Smooth muscle cell (in vitro differentiated cells): Measurements from ENCODE around the gene SLC6A6. TPM values are rescaled to one million over a fixed set of nuclear protein-coding genes. Genes with fewer than 3 reads are reported as not detected.

Experiments
- DNase-seq: peaks from one replicate; lab custom pipeline; 2025; ENCODE audit not compliant: unreplicated experiment; lab: John Stamatoyannopoulos, UW
- H2AFZ ChIP-seq: fragments of 200-600 bp; sonication (generic); 2 replicates; pipeline ENCODE4 v1.6.0; 2016; ENCODE audit warnings: antibody characterized with exemption, low read depth, mild to moderate bottlenecking
- H3F3A ChIP-seq: fragments of 200-600 bp; sonication (generic); 2 replicates; pipeline ENCODE4 v1.6.0; 2017; ENCODE audit warnings: antibody characterized with exemption, low read depth
- H3K27ac ChIP-seq: fragments of 200-600 bp; sonication (generic); 2 replicates; pipeline ENCODE4 v1.5.1; 2016; ENCODE audit warnings: low read depth, mild to moderate bottlenecking
- H3K27me3 ChIP-seq: fragments of 200-600 bp; sonication (generic); 2 replicates; pipeline ENCODE4 v1.6.1; 2016; ENCODE audit warnings: low read depth, mild to moderate bottlenecking
- H3K36me3 ChIP-seq: fragments of 200-600 bp; sonication (generic); 2 replicates; pipeline ENCODE4 v1.5.1; 2016; ENCODE audit warnings: low read depth
- H3K4me1 ChIP-seq: fragments of 200-600 bp; sonication (generic); 2 replicates; pipeline ENCODE4 v1.5.1; 2016; ENCODE audit warnings: low read depth
- H3K4me2 ChIP-seq: fragments of 200-600 bp; sonication (generic); 2 replicates; pipeline ENCODE4 v1.6.0; 2016; ENCODE audit warnings: mild to moderate bottlenecking
- H3K4me3 ChIP-seq: fragments of 200-600 bp; sonication (generic); 2 replicates; pipeline ENCODE4 v1.5.1; 2016; ENCODE audit warnings: mild to moderate bottlenecking
- H3K79me2 ChIP-seq: fragments of 200-600 bp; sonication (generic); 2 replicates; pipeline ENCODE4 v1.6.0; 2016; ENCODE audit warnings: low read depth, mild to moderate bottlenecking
- H3K9ac ChIP-seq: fragments of 200-600 bp; sonication (generic); 2 replicates; pipeline ENCODE4 v1.6.0; 2016; ENCODE audit warnings: low read depth
- H3K9me3 ChIP-seq: fragments of 200-600 bp; sonication (generic); replicated peaks from 2 replicates; pipeline ENCODE4 v1.5.1; 2016; ENCODE audit warnings: low read depth
- H4K20me1 ChIP-seq: fragments of 200-600 bp; sonication (generic); 2 replicates; pipeline ENCODE4 v1.6.0; 2016; ENCODE audit warnings: low read depth
- WGBS: methylation state at CpG from one replicate; pipeline ENCODE4 v1.1.7; 2016; ENCODE audit warnings: low lambda C conversion rate; 5-methylcytosine and 5-hydroxymethylcytosine counted together
- polyA plus RNA-seq: library from polyadenylated mRNA; unstranded; fragments of >200 nt; fragmentation: Nextera tagmentation; extraction: Ambion mirVana; gene quantifications from 2 replicates; pipeline ENCODE4 v1.2.1, GENCODE V29; 2016
- total RNA-seq: library from RNA; depleted of rRNA; stranded (reverse); fragments of >200 nt; gene quantifications from 2 replicates; pipeline ENCODE4 v1.2.3, GENCODE V29; 2014
- TF ChIP-seq, protein P1 (sequence below): fragments of 200-600 bp; sonication (generic); IDR thresholded peaks from 2 replicates; pipeline ENCODE4 v1.5.1; 2017; ENCODE audit warnings: borderline replicate concordance, mild to moderate bottlenecking, antibody characterized with exemption; ENCODE audit not compliant: insufficient read depth, poor library complexity, severe bottlenecking

The SLC6A6 gene
- total and polyA plus RNA-seq, 2 experiments from 2014 or later: 9.4 to 11.7 TPM

DNA sequence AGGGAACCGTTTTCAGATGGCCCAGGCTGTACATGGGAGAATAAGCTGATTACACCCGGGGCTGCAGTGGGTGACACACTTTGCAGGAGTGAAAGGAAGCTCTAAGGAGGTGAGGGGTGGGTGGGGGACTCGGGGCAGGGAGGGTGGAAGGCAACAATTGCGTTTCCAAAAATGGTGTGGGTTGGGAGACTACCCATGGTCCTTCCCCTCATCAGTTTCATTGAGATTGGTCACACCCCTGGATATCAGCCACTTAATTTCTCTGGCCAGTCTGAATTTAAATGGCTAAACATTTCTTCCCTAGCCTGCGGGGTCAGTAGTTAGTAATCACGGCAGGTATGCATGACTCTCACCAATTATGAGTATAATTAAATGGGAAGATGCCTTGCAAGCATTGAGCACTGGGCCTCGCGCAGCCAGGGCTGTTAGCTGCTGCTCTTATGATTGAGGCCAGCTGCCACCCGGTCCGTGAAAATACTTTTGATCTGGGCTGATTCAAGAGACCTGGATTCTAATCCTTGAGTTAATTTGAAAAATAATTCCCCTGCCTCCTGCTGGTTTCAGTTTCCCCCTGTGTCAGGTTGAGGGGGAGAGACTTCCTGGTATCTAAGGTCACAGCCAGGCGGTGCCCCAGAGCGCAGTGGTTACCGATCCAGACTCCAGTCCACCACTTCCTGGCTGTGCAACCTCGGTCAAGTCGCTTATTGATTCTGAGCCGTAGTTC lies 23.3 kb downstream of the SLC6A6 start:
- Histone ChIP-seq H4K20me1 (peaks cover 13% of the 10 kb centered on the region), H3K4me1 (no peaks in the 10 kb centered on the region), H3F3A (peaks cover 3% of the 10 kb centered on the region), H3K9me3 (no peaks in the 10 kb centered on the region), H2AFZ (no peak overlapping the region), H3K36me3 (no peaks in the 10 kb centered on the region), H3K27ac (no peak overlapping the region), H3K4me2 (no peak overlapping the region), H3K4me3 (no peak overlapping the region), H3K79me2 (no peaks in the 10 kb centered on the region), H3K27me3 (no peaks in the 10 kb centered on the region), H3K9ac (no peak overlapping the region)
- DNase-seq: no peak
- TF ChIP-seq, protein P1, sequence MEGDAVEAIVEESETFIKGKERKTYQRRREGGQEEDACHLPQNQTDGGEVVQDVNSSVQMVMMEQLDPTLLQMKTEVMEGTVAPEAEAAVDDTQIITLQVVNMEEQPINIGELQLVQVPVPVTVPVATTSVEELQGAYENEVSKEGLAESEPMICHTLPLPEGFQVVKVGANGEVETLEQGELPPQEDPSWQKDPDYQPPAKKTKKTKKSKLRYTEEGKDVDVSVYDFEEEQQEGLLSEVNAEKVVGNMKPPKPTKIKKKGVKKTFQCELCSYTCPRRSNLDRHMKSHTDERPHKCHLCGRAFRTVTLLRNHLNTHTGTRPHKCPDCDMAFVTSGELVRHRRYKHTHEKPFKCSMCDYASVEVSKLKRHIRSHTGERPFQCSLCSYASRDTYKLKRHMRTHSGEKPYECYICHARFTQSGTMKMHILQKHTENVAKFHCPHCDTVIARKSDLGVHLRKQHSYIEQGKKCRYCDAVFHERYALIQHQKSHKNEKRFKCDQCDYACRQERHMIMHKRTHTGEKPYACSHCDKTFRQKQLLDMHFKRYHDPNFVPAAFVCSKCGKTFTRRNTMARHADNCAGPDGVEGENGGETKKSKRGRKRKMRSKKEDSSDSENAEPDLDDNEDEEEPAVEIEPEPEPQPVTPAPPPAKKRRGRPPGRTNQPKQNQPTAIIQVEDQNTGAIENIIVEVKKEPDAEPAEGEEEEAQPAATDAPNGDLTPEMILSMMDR: no peak
- 66% methylated on average over 16 of the region's 16 CpGs for WGBS

DNA sequence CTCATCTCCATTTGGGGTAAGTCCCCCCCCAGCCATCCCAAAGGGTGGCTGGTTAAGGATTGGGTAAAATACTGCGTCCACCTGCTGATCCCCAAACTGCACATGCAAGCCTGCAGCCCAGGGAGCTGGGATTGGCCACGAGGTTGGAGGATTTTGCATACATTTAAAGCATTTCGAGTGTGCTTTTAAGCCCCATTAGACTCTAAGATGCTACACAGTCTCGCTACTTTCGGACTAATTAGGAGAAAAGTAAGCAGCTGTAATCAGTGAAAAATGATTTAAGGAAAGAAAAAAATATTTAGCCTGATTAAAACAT lies 23.9 kb downstream of the SLC6A6 start:
- Histone ChIP-seq H3K79me2 (no peaks in the 10 kb centered on the region), H3K36me3 (no peaks in the 10 kb centered on the region), H3K4me1 (no peaks in the 10 kb centered on the region), H3K9ac (no peak overlapping the region), H4K20me1 (peaks cover 13% of the 10 kb centered on the region), H2AFZ (no peak overlapping the region), H3K27me3 (no peaks in the 10 kb centered on the region), H3K9me3 (no peaks in the 10 kb centered on the region), H3K4me2 (no peak overlapping the region), H3K27ac (no peak overlapping the region), H3K4me3 (no peak overlapping the region), H3F3A (peaks cover 3% of the 10 kb centered on the region)
- TF ChIP-seq, protein P1: no peak
- no peak for DNase-seq
- 92% methylated on average over 5 of the region's 5 CpGs for WGBS

DNA sequence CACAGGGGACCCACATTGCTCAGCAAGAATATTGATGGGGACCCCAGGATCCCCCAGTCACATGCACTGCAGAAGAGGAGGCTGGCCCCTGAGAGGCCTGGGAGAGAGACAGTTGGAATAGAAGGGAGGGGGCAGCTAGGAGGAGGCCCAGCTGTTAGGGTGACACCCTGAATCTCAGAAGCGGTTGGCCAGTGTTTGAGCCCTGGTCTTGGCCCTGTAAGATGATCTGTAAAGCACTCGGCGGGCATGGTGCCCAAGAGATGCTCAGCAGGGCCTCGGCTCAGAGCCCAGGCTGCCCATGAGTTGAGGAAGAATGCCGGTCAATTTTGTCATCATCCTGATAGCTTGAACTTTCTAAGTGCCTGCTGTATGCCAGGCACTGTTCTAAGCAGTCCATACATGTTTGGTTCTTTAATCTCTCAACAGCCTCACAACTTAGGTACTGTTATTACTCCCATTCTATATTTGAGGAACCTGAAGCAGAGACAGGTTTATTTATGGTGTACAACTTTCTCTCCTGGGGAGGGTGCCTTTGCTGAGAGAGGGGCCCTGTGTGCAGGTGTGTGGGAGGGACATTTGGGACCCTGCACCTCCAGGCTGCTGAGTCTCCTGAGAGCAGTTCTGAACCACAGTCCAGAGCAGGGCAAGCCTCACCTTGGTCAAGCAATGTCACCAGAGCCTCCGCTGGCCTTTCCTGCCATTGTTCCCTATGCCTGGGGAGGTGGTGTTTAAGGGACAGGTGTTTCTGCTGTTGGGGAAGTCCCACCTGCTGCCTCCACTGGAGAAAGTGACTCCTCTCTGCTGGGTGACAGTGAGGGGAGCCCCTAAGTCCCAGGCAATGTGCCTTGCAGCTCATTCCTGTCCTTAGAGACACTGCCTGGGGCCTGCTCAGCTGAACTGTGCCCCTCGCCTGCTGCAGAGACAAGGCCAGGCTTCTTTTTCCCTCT lies 26.0 kb downstream of the SLC6A6 start:
- no peaks in the 10 kb centered on the region for H3K36me3 ChIP-seq
- no peaks in the 10 kb centered on the region for H3K9me3 ChIP-seq
- no peaks in the 10 kb centered on the region for H3K79me2 ChIP-seq
- H3K27ac ChIP-seq: no peak overlapping the region
- no peak overlapping the region for H3K4me2 ChIP-seq
- no peak for DNase-seq
- H3F3A ChIP-seq: peaks cover 3% of the 10 kb centered on the region
- H3K4me1 ChIP-seq: peaks cover 6% of the 10 kb centered on the region
- H3K4me3 ChIP-seq: no peak overlapping the region
- TF ChIP-seq, protein P1: no peak
- 95% methylated on average over 7 of the region's 7 CpGs for WGBS
- no peak overlapping the region for H2AFZ ChIP-seq
- H3K27me3 ChIP-seq: no peaks in the 10 kb centered on the region
- H4K20me1 ChIP-seq: peaks cover 13% of the 10 kb centered on the region
- H3K9ac ChIP-seq: no peak overlapping the region
